Loucy (cell line): ENCODE measurements around the gene WASL.

Source experiments
- EZH2phosphoT487 ChIP-seq: fragments of 200-600 bp; IDR thresholded peaks from 2 replicates; pipeline ENCODE4 v1.6.1; 2018; ENCODE audit warnings: antibody characterized with exemption, mild to moderate bottlenecking, moderate library complexity, borderline replicate concordance
- TF ChIP-seq, protein P1 (sequence below): fragments of 200-600 bp; sonication (generic); conservative IDR thresholded peaks from 2 replicates; pipeline ENCODE4 v1.5.1; 2014; ENCODE audit warnings: mild to moderate bottlenecking, antibody characterized with exemption, low read length

DNA sequence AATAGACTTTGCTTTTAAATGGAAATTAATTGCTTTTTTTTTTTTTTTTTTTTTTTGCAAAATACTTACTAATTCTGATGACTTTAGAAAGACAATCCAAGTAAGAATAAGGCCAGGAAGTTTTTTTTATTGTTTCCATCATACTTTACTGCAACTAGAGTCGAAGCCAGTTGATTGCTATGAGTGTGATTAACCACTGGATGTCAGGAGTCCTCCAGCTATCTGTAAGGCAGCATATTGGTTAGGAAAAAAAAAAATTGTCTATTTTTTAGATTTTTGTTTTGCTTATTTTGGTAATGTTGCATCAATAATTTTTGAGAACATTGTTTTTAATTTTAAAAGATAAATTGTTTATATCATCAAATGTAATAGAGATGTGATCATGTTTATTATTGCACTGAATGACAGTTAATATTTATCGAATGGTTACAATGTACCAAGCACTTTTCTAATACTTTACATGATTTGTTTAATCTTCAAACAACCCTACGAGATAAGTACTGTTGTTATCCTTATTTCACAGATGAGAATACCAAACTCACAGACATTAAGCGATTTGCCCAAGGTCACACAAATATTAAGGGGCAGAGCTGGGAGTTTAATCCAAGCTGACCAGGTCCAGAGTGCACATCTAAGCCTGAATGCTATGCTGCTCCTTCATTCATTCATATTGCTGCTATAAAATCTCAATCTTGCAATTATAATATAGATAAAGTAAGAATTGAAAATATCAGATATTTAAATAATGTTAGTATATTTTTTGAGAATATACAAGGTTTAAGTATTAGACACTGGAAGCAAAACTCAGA is 113.0 kb downstream of the WASL start:
- no peak for TF ChIP-seq EZH2phosphoT487
- TF ChIP-seq, protein P1, sequence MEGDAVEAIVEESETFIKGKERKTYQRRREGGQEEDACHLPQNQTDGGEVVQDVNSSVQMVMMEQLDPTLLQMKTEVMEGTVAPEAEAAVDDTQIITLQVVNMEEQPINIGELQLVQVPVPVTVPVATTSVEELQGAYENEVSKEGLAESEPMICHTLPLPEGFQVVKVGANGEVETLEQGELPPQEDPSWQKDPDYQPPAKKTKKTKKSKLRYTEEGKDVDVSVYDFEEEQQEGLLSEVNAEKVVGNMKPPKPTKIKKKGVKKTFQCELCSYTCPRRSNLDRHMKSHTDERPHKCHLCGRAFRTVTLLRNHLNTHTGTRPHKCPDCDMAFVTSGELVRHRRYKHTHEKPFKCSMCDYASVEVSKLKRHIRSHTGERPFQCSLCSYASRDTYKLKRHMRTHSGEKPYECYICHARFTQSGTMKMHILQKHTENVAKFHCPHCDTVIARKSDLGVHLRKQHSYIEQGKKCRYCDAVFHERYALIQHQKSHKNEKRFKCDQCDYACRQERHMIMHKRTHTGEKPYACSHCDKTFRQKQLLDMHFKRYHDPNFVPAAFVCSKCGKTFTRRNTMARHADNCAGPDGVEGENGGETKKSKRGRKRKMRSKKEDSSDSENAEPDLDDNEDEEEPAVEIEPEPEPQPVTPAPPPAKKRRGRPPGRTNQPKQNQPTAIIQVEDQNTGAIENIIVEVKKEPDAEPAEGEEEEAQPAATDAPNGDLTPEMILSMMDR, result peak; percentile 64
